Left renal cortex interstitium (tissue), 4 donors: ENCODE results near the gene FCGBP. TPM values are rescaled to one million over a fixed set of nuclear protein-coding genes. Genes with fewer than 3 reads are reported as not detected.

Source experiments
- DNase-seq, 4 donors: peaks; one replicate each; pipeline ENCODE4 v3.0.0-alpha.2; 2013; ENCODE audit warnings: low read depth in 4 of 4, low spot score in 2 of 4, missing footprints in 1 of 4
- polyA plus RNA-seq, 4 donors: library from polyadenylated mRNA; unstranded; fragments of 120-200 nt; gene quantifications; one replicate each; pipeline ENCODE4 v1.2.1, GENCODE V29; 2013; ENCODE audit not compliant: insufficient read length in 4 of 4

Gene FCGBP
- polyA plus RNA-seq, 4 donors, result 5.1 to 12.7 (median 8.5) TPM

- DNase-seq, result no peak
Observed at GRCh38 chr19:39949026-39949747, 14.8 kb upstream of the FCGBP start.

DNA sequence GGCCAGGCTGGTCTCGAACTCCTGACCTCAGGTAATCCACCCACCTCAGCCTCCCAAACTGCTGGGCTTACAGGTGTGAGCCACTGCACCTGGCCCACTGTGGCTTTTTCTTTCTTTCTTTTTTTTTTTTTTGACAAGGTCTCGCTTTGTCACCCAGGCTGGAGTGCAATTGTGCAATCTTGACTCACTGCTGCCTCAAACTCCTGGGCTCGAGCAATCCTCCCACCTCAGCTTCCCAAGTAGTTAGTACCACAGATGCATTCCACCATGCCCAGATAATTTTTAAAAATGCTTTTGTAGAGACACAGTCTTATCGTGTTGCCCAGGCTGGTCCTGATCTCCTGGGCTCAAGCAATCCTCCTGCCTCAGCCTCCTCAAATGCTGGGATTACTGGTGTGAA is 12.1 kb upstream of the FCGBP start:
- no peak for DNase-seq

DNA sequence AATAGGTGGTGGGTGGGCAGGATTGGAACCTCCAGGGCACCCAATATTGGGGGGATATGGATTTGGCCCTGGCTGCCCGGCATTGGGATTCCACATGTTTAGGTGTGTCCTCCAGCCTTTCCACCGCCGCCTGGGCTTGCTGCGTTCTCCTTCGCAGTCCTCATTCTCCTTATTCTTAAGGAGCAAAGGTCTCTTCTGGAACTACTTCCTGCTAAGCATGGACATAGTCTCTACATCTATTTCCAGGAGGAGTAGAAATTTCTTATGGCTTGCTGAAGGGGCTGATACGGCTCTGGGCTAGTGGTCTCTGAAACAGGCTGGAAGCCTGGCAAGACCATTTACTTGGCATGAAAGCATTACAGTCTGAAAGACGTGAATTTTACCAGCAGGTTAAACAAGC is 9.2 kb upstream of the FCGBP start:
- no peak for DNase-seq

DNA sequence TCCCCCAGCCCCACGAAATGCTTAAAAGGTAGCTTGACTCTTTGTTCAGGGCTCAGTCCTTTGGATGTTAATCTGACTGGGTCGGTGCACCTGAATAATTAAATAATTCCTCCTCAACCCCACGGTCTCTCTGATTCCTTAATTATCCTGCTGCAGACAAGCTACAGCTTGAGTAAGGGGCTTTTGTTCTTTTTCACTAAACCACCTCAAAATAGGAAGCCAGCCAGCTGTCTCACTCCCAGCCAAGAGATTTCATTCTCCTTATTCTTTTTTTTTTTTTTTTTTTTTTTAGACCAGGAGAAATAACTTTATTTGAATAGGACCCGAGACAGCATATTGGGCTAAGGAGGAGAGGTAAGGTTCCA is 7.9 kb upstream of the FCGBP start:
- no peak for DNase-seq

DNA sequence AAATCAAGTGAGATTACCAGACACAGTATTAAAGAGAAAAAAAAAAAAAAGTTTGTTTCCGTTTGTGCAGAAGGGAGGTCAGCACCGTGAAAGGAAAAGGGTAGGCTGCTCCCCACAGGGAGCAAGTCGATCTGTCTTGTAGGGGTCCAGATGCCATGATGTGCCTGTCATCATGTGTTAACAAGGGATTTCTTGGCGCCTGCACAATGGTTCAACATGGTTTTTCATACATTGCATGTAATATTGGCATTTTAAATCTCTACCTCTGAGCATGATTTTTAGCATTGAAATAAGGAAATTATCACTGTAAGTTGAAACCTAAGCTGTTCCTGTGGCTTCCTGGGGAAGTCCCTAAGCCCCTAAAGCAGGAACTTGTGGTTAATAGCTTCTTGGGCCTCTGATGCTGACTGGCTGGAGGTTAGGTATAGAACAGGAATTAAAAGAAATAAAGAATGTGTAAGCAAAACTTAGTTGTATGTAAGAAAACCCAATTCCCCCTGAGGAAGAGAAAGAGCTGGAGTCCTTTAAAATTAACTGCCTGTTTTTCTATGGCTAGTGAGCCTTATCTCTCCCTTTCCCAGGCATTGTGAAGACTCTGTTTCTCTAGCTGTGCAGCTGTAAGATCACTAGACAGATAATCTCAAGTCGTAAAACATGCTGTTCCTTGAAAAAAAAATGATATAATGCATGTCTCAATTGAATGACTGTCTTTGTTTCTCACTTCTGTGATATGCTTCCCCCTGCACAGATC is 7.4 kb upstream of the FCGBP start:
- DNase-seq, result no peak

GRCh38 chr19:39941151-39941550 is 6.7 kb upstream of the FCGBP start:
- DNase-seq, result no peak

- DNase-seq, result no peak
Observed at GRCh38 chr19:39940221-39940833, 5.9 kb upstream of the FCGBP start.

- DNase-seq, result no peak
Observed at GRCh38 chr19:39939556-39939955, 5.1 kb upstream of the FCGBP start.

- DNase-seq, result no peak
Observed at GRCh38 chr19:39937787-39938186, 3.4 kb upstream of the FCGBP start.

GRCh38 chr19:39937094-39937720 is 2.8 kb upstream of the FCGBP start:
- no peak for DNase-seq

DNA sequence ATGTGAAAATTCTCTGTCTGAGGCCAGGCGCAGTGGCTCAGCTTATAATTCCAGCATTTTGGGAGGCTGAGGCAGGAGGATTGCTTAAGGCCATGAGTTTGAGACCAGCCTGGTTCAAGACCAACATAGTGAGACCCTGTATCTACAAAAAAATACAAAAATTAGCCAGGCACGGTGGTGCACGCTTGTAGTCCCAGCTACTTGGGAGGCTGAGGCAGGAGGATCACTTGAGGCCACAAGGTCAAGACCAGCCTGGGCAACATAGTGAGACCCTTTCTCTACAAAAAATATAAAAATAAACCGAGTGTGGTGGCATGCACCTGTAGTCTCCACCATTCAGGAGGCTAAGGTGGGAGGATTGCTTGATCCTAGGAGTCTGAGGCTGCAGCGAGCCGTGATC is 2.2 kb upstream of the FCGBP start:
- DNase-seq, result no peak

DNA sequence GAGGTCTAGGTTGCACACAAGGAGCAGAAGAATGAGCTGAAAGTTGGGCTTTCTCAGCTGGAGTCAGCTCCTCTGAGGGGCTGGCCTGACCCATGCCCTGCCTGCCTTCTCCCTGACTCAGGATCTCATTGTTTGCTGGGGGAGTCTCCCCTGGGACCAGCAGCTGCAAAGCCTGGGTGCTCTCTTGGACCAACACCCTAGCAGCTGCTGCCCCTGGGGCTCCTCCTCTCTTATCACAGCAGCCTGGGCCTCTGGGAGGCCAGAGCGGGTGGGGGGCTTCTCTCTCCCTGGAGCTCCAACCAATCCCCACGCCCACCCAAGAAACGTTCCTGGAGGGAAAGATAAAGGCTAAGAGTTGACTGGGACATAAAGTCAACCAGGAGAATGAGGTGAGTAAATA is 1.6 kb upstream of the FCGBP start:
- no peak for DNase-seq

DNA sequence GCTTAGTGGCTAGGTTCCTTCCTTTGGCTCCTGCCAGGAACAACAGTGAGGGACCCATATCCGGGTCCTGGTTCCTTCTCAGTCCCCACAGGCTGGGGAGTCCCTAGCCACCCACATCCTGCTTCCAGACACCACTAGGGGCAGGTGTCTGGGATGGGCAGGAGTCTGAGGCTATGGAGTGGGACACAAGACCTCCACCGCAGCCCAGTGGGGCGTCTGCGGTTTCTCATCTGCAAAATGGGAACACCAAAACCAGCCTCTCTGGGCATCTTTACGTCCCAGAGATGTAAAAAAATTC is 879 bp upstream of the FCGBP start:
- no peak for DNase-seq

- no peak for DNase-seq
Observed at GRCh38 chr19:39929750-39930149, 4.7 kb downstream of the FCGBP start.

GRCh38 chr19:39928357-39928725 is 6.1 kb downstream of the FCGBP start:
- no peak for DNase-seq

- DNase-seq, result no peak
Observed at GRCh38 chr19:39927524-39928356, 6.7 kb downstream of the FCGBP start.

- DNase-seq, result no peak
Observed at GRCh38 chr19:39927076-39927475, 7.4 kb downstream of the FCGBP start.

DNA sequence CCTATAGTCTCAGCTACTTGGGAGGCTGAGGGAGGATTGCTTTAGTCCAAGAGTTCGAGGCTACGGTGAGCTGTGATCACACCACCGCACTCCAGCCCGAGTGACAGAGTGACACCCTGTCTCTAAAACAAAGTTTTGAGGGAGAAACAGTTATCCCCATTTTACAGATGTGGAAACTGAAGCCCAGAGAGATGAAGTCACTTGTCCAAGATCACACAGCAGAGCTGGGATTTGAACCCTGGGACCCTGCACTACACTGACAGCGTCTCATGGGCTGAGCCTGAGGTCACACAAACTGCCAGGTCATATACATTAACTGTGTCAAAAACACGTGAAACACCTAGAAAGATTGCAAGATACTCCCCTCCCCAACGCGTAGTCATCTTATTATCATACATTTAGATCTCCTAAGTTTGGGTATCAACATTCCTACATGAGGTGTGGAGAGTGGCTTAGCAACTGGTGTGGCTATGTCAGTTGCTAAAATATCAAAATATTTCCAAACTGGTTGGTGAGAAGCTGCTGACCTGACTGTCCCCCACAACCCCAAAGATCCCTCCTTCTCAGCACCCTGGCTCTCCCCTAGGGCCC is 8.2 kb downstream of the FCGBP start:
- DNase-seq, result no peak

GRCh38 chr19:39924952-39925351 is 9.5 kb downstream of the FCGBP start:
- no peak for DNase-seq

- no peak for DNase-seq
Observed at GRCh38 chr19:39924389-39924788, 10.0 kb downstream of the FCGBP start.

GRCh38 chr19:39923862-39924261 is 10.6 kb downstream of the FCGBP start:
- DNase-seq, result no peak
